ENCODE data around the gene GPR153.
A peak's percentile ranks its signal among the peaks of the same experiment; 100 is the strongest.

GPR153 gene

DNA sequence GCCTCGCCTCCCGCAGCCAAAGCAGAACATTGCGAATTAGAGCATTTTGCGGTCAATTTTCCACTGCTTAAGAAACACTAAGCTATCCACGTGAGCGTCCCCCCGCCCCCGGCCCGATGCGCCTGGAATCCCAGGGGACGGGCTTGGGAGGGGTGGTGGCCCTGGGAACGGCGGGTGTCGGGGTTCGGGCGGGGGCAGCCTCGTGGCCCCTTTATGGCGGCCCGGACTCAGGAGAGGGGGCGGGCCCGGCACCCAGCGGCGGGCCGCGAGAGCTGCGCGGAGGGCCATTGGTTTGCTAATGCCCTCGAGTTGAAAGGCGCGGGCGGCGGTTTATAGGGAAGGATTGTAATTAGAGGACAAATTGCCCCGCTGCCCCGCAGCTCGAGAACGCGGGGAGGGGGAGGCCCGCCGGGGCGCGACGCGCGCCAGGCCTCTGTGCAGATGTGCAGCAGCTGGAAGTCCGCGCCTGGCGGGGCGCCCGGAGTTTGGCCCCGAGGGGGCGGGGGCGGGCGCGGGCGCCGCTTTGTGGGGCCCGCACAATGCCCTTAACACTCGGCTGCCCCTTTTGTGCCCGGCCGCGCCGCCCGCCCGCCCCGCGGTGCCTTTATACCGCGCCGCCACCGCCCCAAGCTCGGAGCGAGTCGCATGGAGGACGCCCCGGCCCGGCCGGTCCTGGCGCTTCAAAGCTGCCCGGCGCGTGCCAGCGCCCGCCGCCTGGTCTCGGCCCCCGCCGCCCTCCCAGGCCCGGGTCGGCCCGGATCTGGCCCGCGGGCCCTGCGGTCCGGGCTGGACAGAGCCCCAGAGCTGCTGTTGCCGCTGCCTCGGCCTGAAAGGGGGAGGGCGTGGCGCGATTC, 18.8 kb downstream of the GPR153 start:
- in situ Hi-C loops (cut with HindIII; ENCODE audit: low pct_ligation_motif_present, low sequenced_read_pairs), result no loop called here
- DNase-seq, result no peak
- H3K36me3 ChIP-seq (replicated peaks), result no peaks in the 10 kb centered on the region
- H3K4me3 ChIP-seq (ENCODE audit: low read depth, low read length), result peak overlapping the region; percentile 5
- TF ChIP-seq, protein P1, sequence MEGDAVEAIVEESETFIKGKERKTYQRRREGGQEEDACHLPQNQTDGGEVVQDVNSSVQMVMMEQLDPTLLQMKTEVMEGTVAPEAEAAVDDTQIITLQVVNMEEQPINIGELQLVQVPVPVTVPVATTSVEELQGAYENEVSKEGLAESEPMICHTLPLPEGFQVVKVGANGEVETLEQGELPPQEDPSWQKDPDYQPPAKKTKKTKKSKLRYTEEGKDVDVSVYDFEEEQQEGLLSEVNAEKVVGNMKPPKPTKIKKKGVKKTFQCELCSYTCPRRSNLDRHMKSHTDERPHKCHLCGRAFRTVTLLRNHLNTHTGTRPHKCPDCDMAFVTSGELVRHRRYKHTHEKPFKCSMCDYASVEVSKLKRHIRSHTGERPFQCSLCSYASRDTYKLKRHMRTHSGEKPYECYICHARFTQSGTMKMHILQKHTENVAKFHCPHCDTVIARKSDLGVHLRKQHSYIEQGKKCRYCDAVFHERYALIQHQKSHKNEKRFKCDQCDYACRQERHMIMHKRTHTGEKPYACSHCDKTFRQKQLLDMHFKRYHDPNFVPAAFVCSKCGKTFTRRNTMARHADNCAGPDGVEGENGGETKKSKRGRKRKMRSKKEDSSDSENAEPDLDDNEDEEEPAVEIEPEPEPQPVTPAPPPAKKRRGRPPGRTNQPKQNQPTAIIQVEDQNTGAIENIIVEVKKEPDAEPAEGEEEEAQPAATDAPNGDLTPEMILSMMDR (IDR thresholded peaks at IDR 0.05; ENCODE audit: low read depth, low read length, missing control alignments), result no peak
- no peak overlapping the region for H3K27ac ChIP-seq
- peaks cover 42% of the 10 kb centered on the region for H3K27me3 ChIP-seq (replicated peaks)

DNA sequence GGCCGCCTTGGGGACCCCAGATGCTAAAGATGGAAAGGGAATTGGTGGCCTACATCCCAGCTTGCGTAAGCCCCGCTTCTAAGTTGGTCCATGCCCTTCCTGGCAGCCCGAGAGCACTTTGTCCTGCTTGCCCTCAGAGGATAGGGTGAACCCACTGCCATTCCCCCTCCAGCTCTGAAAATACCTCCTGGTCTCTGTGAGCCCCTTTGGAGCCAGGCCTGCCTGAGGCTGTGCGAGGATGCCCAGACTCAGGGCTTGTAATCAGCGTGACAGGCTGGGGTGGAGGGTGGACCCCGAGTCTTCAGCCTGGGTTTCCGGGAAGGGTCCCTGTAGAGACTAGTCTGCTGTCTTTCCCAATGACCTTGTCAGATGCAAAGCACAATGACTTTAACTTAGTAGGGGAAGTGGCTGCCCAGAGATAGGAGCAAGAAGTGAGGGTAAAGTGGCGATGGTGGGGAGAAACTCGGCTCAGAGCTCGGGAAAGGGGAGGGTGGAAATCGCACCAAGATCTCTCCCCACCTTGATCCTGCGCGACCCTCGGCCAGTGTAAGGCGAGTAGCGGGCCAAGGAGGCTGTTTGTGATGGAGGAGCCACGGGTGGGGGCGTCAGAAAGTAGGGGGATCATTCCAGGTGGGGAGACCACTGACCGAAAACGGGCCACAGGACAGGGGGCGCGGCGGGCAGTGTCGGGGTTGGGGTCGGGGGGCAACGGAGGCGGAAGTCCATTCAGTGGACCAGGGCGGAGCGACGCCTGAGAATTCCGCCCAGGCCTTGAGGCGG, 19.6 kb downstream of the GPR153 start:
- DNase-seq, result no peak
- Histone ChIP-seq H3K27ac (no peak overlapping the region), H3K4me3 (ENCODE audit: low read depth, low read length) (no peak overlapping the region), H3K36me3 (replicated peaks) (no peaks in the 10 kb centered on the region), H3K27me3 (replicated peaks) (peaks cover 42% of the 10 kb centered on the region)
- TF ChIP-seq, protein P1 (IDR thresholded peaks at IDR 0.05; ENCODE audit: low read depth, low read length, missing control alignments), result no peak
- in situ Hi-C loops (cut with HindIII; ENCODE audit: low pct_ligation_motif_present, low sequenced_read_pairs), result no loop called here

DNA sequence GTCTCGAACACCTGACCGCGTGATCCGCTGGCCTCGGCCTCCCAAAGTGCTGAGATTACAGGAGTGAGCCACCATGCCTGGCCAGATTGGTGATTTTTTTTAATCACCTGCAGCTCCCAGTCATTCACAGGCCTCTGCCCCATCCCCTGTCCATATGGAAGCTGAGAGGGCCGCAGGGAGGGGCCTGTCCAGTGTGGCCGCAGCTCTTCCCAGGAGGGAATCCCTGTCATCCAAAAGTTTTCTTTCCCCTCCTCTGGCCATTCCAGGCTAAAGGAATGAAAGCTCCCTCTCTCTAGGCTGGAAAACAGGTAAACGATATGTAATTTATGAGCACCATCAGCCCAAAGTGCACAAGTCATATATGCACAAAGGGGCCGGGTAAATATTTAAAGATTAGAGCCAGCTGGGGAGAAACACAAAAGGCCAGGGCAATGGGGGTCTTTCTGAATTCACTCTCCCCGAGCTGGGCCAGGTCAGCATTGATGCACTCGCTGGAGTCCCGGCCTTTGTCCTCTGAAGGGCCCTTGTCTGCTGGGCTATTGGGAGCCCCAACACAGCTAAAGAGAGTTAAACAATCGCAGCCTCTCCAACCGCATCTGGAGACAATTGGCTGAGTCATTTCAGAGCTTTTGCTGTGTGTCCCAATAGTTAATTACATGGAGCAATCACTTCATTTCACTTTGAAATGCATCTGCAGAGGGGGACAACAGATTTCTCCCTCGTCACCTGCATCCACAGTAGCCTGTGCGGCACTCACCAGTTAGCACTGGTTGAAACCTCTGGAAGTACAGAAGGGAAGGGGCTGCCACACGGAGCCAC, 20.7 kb downstream of the GPR153 start:
- H3K36me3 ChIP-seq (replicated peaks), result no peaks in the 10 kb centered on the region
- in situ Hi-C loops (cut with HindIII; ENCODE audit: low pct_ligation_motif_present, low sequenced_read_pairs), result no loop called here
- no peak for DNase-seq
- no peak overlapping the region for H3K4me3 ChIP-seq (ENCODE audit: low read depth, low read length)
- no peak overlapping the region for H3K27ac ChIP-seq
- TF ChIP-seq, protein P1 (IDR thresholded peaks at IDR 0.05; ENCODE audit: low read depth, low read length, missing control alignments), result no peak
- H3K27me3 ChIP-seq (replicated peaks), result peaks cover 42% of the 10 kb centered on the region

DNA sequence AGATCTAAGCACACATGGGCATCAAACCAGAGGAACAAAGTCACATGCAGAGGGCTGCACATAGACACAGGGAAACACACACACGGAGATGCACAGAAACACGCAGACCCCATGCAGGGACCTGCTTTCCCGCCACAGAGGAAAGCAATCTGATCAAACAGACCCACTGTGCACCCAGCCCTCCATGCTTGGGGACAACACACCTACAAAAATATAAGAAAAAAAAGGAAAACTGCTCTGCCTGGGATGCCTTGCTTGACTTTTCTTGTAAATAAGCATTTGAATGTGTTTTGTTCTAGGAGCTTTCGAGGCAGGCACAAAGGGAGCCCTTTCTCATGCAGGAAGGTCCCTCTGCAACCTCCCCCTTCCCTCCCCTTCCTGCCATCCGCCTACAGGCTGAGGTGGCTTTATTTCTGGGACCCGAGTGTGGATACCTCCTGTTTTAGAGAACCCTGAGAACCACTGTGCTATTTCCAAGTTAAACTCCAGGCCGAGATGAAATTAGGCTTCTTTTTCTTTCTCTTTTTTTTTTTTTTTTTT, 21.6 kb downstream of the GPR153 start:
- TF ChIP-seq, protein P1 (IDR thresholded peaks at IDR 0.05; ENCODE audit: low read depth, low read length, missing control alignments), result no peak
- in situ Hi-C loops (cut with HindIII; ENCODE audit: low pct_ligation_motif_present, low sequenced_read_pairs), result no loop called here
- DNase-seq, result no peak
- peaks cover 37% of the 10 kb centered on the region for H3K27me3 ChIP-seq (replicated peaks)
- H3K36me3 ChIP-seq (replicated peaks), result no peaks in the 10 kb centered on the region
- H3K27ac ChIP-seq, result no peak overlapping the region
- H3K4me3 ChIP-seq (ENCODE audit: low read depth, low read length), result no peak overlapping the region

DNA sequence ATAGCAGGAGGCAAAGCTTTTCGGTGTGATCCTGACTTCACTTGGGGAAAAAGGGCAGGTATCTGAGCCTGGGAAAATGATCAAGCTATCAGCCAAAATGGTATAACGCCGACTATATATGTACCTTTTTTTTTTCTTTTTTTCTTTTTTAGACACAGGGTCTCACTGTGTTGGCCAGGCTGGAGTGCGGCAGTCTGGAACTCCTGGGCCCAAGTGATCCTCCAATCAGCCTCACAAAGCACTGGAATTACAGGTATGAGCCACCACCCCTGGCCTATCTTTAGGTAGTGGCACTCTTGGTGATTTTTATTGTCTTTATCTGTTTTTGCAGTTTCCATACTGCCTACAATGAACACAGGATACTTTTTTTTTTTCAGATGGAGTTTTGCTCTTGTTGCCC, 23.8 kb downstream of the GPR153 start:
- TF ChIP-seq, protein P1 (IDR thresholded peaks at IDR 0.05; ENCODE audit: low read depth, low read length, missing control alignments), result no peak
- DNase-seq, result no peak
- H3K4me3 ChIP-seq (ENCODE audit: low read depth, low read length), result no peak overlapping the region
- H3K27me3 ChIP-seq (replicated peaks), result peaks cover 20% of the 10 kb centered on the region
- H3K36me3 ChIP-seq (replicated peaks), result peaks cover 10% of the 10 kb centered on the region
- H3K27ac ChIP-seq, result no peak overlapping the region
- in situ Hi-C loops (cut with HindIII; ENCODE audit: low pct_ligation_motif_present, low sequenced_read_pairs), result no loop called here

Data from brain microvascular endothelial cell (primary cell).